NOMO-1 treated with DMSO at 0.1 percent for 48 hours (cell line): Measurements from ENCODE around the gene CDH23.

Experiments
- DNase-seq: peaks from one replicate; lab custom pipeline; 2025; ENCODE audit not compliant: unreplicated experiment; lab: John Stamatoyannopoulos, UW

Gene CDH23

DNA sequence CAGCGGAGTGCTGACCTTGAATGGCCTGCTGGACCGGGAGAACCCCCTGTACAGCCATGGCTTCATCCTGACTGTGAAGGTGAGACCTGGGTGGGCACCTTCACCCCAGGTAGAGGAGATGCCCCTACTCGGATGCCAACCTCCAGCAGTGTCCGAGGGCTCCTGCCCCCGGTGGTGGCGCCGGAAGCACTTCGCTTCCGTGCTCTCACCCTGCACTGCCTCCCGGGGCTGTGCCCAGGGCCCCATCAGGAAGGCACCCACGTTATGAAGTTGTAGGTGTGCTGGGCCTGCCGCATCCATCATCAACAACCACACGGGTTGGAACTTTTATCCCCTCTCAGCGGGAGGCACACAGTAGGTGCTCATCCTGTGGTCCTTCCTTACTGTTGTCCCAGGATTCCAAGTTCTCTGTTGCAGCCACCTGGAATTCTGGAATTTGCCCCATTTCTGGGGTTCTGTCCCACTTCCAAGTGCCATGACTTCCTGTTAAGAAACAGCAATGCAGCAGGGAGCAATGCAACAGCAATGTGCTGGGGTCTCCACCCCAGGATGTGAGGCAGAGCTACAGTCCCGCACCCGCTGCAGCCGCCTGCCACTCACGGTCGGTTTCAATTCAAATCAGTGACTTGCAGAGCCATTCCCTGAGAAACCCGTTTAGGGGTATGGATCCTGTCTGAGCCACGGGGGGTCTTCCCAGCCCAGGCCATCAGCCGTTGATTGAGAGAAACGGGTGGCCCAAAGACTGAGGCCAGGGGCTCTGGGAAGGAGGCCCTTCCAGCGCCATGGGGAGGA lies 219.0 kb downstream of the CDH23 start:
- no peak for DNase-seq

DNA sequence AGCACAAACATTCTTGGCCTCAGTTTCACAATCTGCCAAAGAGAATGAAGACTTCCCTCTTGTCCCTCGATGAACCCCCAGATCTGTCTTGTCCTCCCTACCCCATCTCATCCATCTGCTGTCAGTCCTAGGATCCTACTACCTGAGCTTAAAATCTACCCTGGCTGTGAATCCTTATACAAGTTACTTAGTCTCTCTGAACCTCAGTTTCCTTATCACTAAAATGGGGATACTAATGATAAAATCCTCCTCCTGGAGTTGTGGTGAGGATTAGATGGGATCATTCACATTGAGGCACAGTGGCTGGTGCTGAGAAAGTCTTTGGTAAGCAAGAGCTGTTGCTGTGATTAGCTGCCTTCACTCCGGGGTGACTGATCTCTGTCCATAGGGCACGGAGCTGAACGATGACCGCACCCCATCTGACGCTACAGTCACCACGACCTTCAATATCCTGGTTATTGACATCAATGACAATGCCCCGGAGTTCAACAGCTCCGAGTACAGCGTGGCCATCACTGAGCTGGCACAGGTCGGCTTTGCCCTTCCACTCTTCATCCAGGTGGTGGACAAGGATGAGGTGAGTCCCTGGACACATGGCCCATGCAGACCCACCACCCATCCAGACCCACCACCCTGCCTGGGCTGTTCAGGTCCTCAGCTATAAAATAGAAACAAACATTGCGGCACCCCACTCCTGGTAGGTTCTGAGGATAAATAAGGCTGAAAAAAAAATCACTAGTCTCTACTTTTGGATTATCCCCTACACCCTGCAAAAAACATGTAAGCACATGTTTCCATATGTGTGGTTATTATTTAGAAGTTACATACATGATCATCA lies 220.3 kb downstream of the CDH23 start:
- no peak for DNase-seq

DNA sequence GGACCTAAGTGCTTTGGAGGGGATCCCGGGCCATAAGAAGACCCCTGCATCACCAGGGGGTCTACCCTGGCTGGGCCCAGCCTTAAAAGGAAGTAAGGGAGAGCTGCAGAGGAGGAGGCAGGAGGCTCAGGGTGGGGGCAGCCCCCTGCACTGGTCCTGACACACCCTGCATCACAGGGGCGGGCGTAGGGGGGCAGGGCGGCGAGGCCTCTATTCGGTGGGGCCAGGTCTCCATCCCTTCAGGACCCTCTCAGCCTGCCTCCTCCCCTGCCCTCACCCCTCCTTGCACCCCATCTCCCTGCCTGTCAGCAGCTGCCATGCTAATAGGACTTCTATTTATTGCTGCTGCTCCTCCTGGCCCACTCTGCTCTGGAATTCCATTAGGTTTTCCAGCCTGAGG lies 221.5 kb downstream of the CDH23 start:
- DNase-seq = no peak

DNA sequence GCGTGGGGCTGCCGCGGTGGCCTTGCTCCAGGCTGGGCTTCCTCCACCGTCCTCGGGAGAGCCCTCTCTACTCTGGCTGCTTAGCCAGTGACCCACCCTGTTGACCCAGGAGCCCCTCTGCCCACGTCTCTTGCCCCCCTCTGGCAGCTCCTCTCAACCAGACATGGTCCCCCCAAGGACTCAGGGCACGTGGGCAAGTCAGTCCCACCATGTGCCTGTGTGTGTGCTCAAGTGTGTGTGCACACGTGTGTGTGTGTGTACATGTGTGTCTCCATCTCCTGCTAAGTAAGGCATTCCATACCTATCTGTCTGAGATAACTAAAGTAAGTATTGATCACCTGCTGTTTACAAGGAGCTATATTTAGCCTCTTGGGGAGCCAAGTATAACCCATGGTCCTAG lies 221.9 kb downstream of the CDH23 start:
- no peak for DNase-seq

DNA sequence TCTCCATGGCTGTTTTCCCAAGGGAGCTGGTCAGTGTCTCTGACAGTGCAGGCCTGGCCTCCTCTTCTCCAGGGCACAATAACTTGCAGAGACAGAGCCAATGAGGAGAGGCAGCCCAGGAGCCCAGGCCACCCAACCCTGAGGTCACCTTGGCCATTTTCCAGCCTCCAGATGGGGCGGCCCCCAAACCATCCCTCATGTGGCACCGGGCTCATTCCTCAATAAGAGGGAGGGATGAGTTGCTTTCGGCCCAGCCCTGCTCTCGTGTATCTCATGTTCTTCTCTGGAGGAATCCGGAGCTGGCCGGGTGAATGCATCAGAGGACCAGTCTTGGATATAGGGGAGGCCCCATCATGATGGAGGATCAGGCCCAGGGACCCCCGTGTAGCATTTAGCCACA lies 223.9 kb downstream of the CDH23 start:
- no peak for DNase-seq

DNA sequence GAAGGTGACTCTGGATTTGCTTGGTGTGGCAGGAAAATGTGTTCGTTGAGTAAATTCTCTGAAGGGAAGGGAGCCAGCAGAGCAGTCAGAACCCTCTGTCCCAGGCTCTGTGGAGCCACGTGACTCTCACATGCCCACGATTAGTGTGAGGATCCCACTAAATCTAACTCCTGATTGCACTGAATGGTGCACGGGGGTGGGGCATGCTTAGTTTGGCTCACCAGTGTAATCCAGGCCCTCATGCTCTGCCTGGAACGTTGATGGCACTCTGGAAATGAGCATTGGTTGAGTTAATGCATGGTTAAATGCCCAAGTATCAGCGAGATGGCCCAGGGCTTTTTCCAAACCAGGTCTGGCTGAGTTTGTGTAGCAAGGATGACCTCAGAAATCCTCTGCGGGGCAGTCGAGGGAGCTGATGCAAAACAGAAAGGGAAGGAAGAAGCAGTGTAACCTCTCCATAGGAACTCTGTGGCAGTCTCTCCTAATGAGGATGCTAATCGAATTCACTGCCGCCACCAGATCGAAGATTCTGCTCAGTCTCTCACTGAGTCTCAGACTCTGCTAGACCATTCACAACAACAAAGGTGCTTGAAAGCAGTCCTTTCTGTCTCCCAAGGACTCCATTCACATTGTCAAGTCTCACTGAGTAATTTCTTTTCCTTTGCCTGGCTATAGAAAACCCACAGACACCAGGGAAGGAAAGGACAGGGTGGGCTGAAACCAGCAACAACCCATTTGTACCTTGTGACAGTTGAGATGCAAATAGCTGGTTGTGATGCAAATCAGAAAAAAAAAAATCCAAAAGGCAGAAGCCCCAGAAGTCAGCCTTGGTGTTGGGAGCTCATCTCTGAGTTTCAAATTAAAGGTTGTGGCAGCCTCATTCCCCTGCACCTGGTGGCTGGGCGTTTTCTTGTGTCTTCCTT lies 224.8 kb downstream of the CDH23 start:
- DNase-seq = no peak

DNA sequence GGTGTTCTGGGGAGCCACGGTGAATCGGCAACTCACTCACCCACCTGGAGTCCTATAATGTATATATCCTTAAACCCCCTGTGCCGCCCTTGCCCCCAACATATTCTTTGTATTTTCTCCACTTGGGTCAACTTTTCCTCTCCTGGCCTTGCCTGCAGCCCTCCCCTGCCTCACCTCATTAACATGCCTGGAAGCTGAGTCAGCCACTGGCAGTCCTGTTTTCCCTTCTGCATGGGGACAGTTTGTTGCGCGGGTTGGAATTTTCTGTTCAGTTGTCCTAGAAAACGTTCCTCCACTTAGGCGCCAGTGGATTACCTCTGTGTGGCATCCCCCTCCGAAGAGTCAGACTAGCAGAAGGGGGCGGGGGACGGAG lies 225.4 kb downstream of the CDH23 start:
- DNase-seq = no peak

DNA sequence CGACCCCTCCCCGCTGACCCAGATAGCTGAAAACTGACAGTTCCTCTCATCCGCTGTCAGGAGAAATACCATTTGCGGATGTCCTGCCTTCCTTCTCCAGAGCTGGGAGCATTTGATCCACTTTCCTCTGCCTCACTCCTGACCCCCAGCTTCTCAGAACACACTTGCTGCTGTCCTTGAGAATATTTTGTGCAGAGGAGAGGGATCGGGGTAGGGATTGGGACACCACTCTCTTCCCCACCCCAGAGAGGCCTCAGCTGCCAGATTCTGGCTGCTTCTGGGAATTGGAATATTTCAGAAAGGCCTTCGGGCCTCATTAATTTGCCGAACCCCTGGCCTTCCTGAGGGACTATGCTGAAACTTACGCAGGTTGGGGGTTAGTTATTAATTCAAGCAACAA lies 225.9 kb downstream of the CDH23 start:
- no peak for DNase-seq

DNA sequence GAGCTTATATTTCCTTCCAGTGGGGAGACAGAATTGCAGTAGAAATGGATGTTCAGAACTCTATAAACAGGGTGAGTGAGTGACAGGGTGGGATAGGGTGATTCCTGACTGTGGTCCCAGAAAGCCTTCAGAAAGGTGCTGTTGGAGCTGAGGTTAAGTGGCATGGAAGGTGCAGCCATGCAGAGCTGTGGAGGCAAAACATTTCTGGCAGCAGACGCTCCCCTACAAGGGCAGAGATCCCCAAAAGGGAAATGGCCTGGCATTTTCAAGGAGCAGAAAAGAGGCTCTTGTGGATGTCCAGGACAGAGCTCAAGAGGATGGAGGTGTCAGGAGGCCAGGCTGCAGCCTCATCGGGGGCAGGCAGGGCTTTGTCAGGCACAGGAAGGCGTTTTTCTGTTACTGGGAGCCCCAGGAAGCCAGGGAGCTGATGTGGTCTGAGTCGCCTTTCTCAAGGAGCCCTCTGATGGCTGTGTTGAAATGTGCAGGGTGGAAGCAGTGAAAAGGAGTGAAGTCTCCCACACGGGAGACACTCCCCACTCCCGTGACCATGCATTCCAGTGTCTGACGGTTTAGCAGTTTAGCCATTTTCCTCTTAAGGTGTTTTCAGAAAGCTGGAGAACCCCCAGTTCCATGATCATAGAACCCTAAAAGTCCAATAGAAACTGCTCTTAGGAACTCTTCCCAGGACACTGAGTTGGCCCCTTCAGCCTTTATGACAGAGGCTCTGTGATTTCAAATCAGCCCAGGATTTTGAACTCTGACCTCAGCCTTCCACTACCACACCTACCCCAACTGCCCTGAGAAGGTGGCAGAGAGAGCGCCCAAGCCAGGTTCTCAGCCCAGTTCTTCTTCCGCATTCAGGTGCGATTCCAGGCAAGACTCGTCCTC lies 226.6 kb downstream of the CDH23 start:
- DNase-seq = peak; percentile 10

DNA sequence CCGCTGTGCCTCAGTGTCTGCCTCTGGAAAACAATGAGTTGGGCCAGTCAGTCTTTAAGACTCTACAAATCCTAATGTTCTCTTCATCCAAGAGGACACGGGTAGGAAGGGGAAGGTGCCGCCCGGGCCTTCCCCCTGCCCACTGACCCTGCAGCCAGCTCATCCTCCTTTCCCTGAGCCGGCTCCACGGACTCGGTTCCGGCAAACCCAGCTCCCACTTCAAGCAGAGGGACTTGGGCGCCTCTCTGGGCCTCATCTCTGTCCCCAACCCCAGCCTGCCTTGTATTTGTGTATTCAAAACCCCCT lies 227.2 kb downstream of the CDH23 start:
- DNase-seq = no peak

DNA sequence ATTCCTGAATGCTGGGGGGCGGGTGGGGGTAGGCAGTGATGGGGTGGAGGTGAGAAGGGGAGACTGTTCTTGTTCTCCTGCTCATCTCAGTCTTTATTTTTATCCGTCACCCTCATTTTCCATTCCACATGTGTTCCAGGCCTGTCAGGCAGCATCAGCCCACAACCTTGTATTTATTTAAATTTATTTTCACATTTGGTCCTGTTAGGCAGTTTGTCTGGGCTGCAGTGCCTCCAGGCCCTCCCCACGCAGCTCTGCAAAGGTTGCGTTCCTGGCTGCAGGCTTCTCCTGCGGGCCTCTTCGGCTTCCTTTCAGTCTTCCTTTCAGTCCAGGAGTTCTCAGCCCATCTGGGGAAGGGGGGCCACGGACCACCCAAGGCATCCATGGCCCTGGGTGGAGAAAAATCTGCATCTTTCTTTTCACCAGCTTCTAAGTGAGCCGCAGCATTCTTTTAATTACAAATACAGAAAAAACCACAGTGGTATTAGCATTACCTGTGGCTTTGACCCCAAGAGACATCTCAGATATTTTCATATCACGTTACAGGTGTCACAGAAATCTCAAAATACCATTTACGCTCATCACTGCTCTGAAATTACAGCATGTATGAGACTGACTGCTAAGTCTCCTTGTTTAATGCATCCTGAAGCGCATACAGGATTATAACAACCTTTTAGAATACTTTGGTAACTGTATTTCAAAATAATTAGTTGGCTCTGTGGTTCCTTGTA lies 228.9 kb downstream of the CDH23 start:
- DNase-seq = no peak

DNA sequence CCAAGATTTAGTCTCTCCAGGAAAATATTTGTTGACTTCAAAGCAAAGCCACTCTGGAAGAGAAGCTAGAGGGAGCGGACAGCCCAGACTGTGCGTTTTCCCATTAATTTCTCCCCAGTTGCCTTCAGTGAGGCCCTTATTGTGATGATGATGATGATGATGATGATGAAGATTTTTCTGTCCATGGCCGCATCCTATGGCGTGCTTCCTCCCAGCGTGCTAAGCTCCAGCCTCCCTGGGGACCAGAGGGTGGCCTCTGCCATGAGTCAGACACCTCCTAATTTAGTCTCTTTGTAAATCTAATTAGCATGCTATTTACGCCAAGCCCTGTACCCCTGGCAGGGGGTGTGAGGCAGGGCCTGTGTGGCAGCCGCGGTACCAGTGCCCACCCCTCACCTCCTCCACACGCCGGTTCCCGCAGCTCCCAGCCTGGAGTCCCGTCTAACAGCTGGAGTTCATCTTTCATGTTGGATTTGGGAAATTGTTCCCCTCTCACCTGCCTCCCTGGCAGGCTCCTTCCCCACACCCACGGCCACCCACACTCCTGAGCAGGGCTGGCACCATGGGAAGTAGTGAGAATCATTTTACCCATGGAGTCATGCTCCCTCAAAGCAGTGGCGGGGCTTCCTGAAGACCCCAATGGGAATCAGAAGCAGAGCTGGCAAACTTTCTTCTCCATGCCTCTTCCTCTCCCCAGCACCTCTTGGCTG lies 230.7 kb downstream of the CDH23 start:
- DNase-seq = no peak

DNA sequence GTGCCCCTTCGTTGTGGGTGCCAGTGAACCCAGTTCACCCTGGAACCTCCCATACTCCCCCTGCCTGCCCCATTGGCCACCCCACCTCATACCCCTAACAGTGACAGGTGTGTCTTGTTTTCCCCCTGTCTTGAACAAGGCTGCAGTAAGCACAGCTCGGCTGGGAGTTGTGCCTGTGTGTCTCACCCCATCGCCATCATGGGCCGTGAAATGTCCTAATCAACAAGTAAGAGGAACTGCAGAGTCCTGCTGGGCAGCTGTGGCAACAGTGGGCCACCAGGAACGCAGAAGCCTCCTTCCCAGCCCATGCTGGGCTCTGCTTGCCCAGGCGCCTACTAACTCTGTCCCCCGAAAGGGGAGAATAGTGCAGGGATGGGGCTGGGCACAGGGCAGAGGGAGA lies 231.2 kb downstream of the CDH23 start:
- DNase-seq = peak; percentile 2

DNA sequence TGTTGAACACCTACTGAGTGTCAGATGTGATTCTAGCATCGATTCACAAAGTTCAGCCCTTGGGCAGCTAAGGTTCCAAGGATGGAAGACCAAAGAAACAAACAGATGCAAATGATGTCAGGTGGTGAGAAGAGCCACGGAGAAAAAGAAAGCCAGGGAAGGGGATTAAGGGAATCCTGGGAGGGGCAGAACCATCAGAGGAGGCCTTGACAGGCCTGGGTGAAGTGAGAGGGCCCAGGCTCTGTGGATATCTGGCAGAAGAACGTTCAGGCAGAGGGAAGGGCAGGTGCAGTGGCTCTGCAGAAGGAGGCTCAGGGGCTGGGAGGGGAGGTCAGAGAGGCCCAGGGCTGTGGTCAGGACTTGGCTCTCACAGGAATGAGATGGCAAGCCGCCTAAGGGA lies 232.4 kb downstream of the CDH23 start:
- DNase-seq = no peak

DNA sequence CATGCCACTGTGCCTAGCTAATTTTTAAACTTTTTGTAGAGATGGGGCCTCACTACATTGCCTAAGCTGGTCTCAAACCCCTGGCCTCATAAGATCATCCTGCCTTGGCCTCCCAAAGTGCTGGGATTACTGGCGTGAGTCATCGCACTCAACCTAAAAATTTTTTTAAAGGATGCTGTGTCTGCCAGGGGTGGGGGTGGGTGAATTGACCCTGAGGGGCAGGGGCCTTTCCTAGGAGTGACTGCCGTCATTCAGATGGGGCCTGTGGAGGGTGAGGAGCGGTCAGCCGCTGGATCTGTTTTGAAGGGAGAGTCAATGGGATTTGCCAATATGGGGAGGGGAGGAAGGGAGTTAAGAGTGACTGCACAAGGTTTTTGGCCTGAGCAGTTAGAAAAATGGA lies 233.4 kb downstream of the CDH23 start:
- DNase-seq = no peak

DNA sequence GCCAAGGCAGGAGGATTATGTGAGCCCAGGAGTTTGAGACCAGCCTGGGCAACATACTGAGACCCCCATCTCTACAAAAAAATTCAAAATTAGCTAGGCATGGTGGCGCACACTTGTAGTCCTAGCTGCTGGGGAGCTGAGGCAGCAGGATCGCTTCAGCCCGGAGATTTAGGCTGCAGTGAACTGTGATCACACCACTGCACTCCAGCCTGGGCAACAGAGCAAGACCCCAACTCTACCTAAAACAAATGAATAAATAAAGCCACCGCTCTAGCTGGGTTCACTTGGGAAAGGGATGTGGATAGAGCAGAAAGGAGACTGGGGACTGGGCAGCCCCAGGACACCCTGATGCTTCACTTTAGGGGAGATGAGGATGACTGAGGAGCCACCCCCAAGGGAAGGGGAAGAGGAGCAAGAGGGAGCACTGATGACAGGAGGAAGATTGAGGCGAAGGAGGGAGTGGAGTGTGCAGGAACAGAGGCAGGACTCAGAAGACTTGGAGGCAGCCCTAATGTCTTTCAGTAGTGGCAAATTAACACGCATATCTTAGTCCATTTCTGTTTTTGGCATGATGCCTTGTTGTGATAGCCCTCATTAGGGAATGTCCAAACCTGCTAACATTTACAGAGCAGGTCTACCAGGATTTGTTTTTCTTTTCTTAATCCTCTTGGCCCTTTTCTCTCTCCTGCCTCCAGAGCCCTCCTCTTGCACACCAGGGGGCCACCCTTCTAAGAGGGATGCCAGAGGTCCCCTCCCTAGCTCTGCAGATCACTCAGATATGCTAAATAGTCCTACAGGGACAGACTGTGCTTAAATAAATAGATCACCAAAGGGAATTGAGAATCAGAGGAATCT lies 234.5 kb downstream of the CDH23 start:
- DNase-seq = no peak

DNA sequence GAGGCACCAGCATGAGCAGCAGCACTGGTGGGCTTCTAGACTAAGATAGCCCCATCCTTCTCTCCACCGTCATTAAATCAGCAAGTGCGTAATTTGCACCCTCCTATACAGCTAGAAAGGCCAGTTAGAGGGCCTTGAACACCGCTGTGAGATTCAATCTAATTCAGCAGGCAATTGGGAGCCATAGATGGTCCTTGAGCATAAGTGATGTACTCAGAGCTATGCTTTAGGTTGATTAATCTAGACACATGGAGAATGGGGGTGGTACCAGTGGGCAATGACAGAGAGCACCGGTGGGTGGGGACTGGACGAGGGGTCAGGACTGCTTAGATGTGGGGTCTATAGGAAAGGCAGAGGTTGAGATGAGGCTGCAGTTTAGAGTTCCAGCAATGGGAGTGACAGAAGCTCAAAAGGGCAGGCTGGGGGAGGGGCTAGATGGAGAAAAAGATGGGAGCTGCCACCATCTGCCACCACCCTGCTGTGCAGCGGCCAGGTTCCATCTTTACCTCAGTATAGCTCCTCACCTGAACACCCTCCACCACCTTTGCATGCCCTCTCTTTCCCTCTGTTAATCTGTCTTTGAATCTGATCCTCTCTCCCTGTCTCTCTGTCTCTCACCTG lies 235.6 kb downstream of the CDH23 start:
- no peak for DNase-seq
